ENCODE measurements around the gene CCNL2. TPM values are rescaled to one million over a fixed set of nuclear protein-coding genes. Genes with fewer than 3 reads are reported as not detected.

Gene CCNL2
- total and polyA plus RNA-seq, 2 of the 13 experiments (the other 11 are each of a cell fraction or from before 2014, with no cell fraction given) = 105 to 340 TPM

DNA sequence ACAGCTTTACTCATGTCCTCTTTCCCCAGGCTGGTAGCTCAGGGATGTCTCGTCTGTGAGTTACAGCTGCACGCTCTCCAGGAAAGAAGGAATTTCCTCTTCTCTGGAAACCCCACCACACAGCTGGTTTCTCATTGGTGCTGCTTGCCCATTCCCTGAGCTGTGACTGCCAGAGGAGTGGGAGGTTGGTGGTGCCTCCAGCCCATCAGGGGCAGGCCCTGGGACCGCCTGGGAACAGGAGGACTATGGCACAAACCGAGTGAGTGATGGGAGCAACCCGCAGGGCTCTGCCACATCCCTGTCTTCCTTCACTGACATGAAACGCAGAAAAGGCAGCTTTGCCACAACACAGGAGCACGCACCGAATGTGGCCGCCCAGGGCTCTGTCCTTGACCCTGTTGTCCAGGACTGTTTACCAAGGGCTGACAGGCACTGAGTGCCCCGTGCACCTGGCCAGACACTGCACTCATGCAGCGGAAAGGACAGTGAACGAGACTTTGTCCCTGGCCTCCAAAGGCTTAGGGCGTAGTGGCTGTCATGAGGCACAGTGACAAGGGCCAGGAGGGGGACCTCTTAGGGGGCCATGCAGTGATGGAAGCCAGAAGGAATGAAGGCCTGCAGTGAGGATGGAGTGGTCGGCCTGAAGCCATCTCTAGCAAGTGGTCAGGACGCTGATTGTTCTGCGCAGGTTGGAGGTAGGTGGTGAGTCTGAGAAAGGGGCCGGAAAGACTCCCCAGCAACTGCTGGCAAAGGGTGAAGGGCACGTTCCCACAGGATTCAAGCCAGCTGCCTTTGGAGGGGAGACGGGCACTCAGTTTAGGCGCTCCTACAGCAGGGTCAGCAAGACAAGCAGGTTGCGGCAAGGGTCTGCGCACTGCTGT lies 1.7 kb upstream of the CCNL2 start (continued):
- TF ChIP-seq GABPB1 (CRISPR knock-in tag; IDR thresholded peaks at IDR 0.05) (peak; percentile 80), NCOA1 (CRISPR knock-in tag; IDR thresholded peaks at IDR 0.05) (peak; percentile 94; the same call in 1 of the 2 replicates), BHLHE40 (IDR thresholded peaks at IDR 0.05; ENCODE audit: low read length) (peak; percentile 88), SMARCE1 (IDR thresholded peaks at IDR 0.05; ENCODE audit: borderline replicate concordance) (no peak), CCAR2 (optimal IDR thresholded peaks at IDR 0.05; ENCODE audit: low read depth, low read length) (peak; percentile 45), TP53 (CRISPR knock-in tag; conservative IDR thresholded peaks at IDR 0.05) (peak; percentile 92; the same call in 1 of the 2 replicates), ZNF30 (CRISPR knock-in tag; IDR thresholded peaks at IDR 0.05) (no peak), ZNF383 (CRISPR knock-in tag; IDR thresholded peaks at IDR 0.05; ENCODE audit: borderline replicate concordance) (no peak), MBD4 (IDR thresholded peaks at IDR 0.05; ENCODE audit: borderline replicate concordance, low read length) (no peak), REXO4 (CRISPR knock-in tag; IDR thresholded peaks at IDR 0.05; ENCODE audit: borderline replicate concordance) (no peak), ZNF24 (IDR thresholded peaks at IDR 0.05) (no peak), ZNF782 (CRISPR knock-in tag; IDR thresholded peaks at IDR 0.05; ENCODE audit: borderline replicate concordance) (no peak), PLRG1 (conservative IDR thresholded peaks at IDR 0.05) (no peak), NR2F1 (CRISPR knock-in tag; IDR thresholded peaks at IDR 0.05) (peak; percentile 98 to 99), ZBTB7A (CRISPR knock-in tag; IDR thresholded peaks at IDR 0.05) (peak; percentile 93), ZNF10 (CRISPR knock-in tag; IDR thresholded peaks at IDR 0.05; ENCODE audit: borderline replicate concordance, low read depth) (no peak), JUNB (CRISPR knock-in tag; IDR thresholded peaks at IDR 0.05; ENCODE audit: borderline replicate concordance) (no peak), NR3C1 (CRISPR knock-in tag; IDR thresholded peaks at IDR 0.05) (no peak), ZNF703 (CRISPR knock-in tag; IDR thresholded peaks at IDR 0.05; ENCODE audit: borderline replicate concordance) (no peak; the same call in 1 of the 2 replicates), NR2F6 (IDR thresholded peaks at IDR 0.05) (peak; percentile 99), NR2F6 (CRISPR knock-in tag; IDR thresholded peaks at IDR 0.05) (peak; percentile 100), ESRRA (CRISPR knock-in tag; IDR thresholded peaks at IDR 0.05; ENCODE audit: low read depth) (peak; percentile 96)
- TF ChIP-seq, protein P1, sequence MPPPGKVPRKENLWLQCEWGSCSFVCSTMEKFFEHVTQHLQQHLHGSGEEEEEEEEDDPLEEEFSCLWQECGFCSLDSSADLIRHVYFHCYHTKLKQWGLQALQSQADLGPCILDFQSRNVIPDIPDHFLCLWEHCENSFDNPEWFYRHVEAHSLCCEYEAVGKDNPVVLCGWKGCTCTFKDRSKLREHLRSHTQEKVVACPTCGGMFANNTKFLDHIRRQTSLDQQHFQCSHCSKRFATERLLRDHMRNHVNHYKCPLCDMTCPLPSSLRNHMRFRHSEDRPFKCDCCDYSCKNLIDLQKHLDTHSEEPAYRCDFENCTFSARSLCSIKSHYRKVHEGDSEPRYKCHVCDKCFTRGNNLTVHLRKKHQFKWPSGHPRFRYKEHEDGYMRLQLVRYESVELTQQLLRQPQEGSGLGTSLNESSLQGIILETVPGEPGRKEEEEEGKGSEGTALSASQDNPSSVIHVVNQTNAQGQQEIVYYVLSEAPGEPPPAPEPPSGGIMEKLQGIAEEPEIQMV (CRISPR knock-in tag; IDR thresholded peaks at IDR 0.05; ENCODE audit: low read depth) = peak; percentile 88
- TF ChIP-seq, protein P2, sequence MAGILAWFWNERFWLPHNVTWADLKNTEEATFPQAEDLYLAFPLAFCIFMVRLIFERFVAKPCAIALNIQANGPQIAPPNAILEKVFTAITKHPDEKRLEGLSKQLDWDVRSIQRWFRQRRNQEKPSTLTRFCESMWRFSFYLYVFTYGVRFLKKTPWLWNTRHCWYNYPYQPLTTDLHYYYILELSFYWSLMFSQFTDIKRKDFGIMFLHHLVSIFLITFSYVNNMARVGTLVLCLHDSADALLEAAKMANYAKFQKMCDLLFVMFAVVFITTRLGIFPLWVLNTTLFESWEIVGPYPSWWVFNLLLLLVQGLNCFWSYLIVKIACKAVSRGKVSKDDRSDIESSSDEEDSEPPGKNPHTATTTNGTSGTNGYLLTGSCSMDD (CRISPR knock-in tag; IDR thresholded peaks at IDR 0.05) = 0 out of 2 replicates have a peak, but pooled peaks have one; percentile 59
- TF ChIP-seq, protein P3, sequence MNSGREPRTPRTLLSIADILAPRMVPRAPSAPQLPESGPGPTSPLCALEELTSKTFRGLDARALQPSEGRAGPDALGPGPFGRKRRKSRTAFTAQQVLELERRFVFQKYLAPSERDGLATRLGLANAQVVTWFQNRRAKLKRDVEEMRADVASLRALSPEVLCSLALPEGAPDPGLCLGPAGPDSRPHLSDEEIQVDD (CRISPR knock-in tag; IDR thresholded peaks at IDR 0.05; ENCODE audit: borderline replicate concordance) = no peak
- TF ChIP-seq, protein P4, sequence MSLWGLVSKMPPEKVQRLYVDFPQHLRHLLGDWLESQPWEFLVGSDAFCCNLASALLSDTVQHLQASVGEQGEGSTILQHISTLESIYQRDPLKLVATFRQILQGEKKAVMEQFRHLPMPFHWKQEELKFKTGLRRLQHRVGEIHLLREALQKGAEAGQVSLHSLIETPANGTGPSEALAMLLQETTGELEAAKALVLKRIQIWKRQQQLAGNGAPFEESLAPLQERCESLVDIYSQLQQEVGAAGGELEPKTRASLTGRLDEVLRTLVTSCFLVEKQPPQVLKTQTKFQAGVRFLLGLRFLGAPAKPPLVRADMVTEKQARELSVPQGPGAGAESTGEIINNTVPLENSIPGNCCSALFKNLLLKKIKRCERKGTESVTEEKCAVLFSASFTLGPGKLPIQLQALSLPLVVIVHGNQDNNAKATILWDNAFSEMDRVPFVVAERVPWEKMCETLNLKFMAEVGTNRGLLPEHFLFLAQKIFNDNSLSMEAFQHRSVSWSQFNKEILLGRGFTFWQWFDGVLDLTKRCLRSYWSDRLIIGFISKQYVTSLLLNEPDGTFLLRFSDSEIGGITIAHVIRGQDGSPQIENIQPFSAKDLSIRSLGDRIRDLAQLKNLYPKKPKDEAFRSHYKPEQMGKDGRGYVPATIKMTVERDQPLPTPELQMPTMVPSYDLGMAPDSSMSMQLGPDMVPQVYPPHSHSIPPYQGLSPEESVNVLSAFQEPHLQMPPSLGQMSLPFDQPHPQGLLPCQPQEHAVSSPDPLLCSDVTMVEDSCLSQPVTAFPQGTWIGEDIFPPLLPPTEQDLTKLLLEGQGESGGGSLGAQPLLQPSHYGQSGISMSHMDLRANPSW (CRISPR knock-in tag; IDR thresholded peaks at IDR 0.05; ENCODE audit: borderline replicate concordance) = peak; percentile 40; the same call in 1 of the 2 replicates
